Smooth muscle cell of trachea (primary cell): Measurements from ENCODE around the gene DUX4. TPM values are rescaled to one million over a fixed set of nuclear protein-coding genes. Genes with fewer than 3 reads are reported as not detected.

ENCODE experiments used
- total RNA-seq: library from RNA; depleted of rRNA; stranded (reverse); fragments of >200 nt; gene quantifications from 2 replicates; pipeline ENCODE4 v1.2.1, GENCODE V29; 2014

DUX4 gene
- total RNA-seq = not detected in 2 replicates

GRCh38 chr4:190173428-190173827, at the start of gene DUX4:
Gene DUX4 (plus strand): TSS chr4:190173774. CDS start chr4:190173774, 0 bp downstream.

Other genes starting within 250 kb of the DUX4 start
- 15.9 and 52.4 TPM in 2 replicates for gene FRG1, start 232.9 kb upstream of the DUX4 start, total RNA-seq
- gene FRG2, start 146.5 kb upstream of the DUX4 start, total RNA-seq = not detected in 2 replicates
- gene DBET, start 109.3 kb upstream of the DUX4 start, total RNA-seq = not detected in 2 replicates